ENCODE results near the gene NEDD4L. TPM values are rescaled to one million over a fixed set of nuclear protein-coding genes. Genes with fewer than 3 reads are reported as not detected.
"Not testable (repeated sequence)": the region's sequence is repeated elsewhere in the genome, so short reads cannot be mapped to it uniquely, and the experiment has no call there.

Gene NEDD4L
- total RNA-seq, 4 donors from 2014 or later, result 16.2 to 63.0 (median 30.4) TPM

GRCh38 chr18:58168993-58169392, 125.0 kb downstream of the NEDD4L start:
- DNase-seq (ENCODE audit: low spot score) (no peak), ATAC-seq (ENCODE audit: low FRiP score) (no peak)
- TF ChIP-seq, protein P1, sequence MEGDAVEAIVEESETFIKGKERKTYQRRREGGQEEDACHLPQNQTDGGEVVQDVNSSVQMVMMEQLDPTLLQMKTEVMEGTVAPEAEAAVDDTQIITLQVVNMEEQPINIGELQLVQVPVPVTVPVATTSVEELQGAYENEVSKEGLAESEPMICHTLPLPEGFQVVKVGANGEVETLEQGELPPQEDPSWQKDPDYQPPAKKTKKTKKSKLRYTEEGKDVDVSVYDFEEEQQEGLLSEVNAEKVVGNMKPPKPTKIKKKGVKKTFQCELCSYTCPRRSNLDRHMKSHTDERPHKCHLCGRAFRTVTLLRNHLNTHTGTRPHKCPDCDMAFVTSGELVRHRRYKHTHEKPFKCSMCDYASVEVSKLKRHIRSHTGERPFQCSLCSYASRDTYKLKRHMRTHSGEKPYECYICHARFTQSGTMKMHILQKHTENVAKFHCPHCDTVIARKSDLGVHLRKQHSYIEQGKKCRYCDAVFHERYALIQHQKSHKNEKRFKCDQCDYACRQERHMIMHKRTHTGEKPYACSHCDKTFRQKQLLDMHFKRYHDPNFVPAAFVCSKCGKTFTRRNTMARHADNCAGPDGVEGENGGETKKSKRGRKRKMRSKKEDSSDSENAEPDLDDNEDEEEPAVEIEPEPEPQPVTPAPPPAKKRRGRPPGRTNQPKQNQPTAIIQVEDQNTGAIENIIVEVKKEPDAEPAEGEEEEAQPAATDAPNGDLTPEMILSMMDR (IDR thresholded peaks at IDR 0.05), result no peak

- no peak for DNase-seq (ENCODE audit: low spot score)
- ATAC-seq (ENCODE audit: low FRiP score), result no peak
- TF ChIP-seq, protein P1 (IDR thresholded peaks at IDR 0.05), result no peak
Observed at GRCh38 chr18:58169472-58169871, 125.4 kb downstream of the NEDD4L start.

DNA sequence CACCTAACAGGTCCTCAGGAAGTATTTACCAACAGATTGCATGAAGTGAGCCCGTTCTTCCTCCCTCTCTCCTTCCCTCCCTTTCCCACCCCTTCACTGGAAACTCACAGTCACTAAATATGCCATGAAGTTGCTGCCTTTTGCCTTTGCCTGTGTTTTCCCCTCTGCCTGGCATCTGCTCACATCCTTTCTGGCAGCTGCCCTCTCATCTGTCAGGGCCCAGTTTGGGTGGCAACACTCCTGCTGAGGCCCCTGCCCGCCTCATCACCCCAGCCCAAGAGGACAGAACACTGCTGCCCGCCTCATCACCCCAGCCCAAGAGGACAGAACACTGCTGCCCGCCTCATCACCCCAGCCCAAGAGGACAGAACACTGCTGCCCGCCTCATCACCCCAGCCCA, 126.0 kb downstream of the NEDD4L start:
- not testable (repeated sequence) for ATAC-seq (ENCODE audit: low FRiP score); DNase-seq (ENCODE audit: low spot score)

DNA sequence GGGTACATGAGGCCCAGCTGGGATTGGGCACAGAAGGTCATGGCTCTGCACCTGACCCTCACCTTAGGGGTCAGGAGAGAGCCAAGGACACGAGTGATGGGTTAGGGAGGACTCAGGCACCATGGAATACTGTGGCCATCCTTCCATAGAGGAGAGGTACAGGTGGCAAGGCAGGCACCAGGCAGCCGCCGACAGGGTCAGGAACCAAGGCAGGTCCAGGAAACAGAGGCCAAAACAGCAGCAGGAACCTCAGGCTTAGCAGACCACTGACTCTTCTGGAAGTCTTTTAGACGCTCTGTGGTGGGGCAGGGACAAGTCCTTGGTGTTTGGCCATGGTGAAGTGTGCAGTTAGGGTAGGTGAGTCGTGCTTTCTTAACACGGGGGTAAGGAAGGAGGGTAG, 128.0 kb downstream of the NEDD4L start:
- DNase-seq (ENCODE audit: low spot score) (no peak), ATAC-seq (ENCODE audit: low FRiP score) (no peak)
- TF ChIP-seq, protein P1 (IDR thresholded peaks at IDR 0.05), result no peak

DNA sequence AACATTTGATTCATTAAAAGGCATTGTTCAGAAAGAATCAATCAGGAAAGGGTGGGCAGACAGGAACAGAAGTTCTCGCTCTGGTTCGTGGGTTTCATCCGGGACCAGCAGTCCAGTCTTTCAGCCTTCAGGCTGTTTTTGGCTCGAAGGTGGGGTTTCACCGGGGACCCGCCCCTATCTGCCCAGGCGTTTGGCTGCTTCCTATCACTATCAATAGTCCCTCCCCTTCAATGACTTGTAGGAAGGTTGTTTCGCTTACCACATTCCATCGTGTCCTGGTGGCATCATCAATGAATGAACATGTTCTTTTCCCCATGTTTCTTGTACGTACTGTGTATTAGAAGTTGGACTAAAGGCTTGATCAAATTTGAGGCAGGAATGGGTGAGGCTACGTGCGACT, 130.3 kb downstream of the NEDD4L start:
- DNase-seq (ENCODE audit: low spot score) (no peak), ATAC-seq (ENCODE audit: low FRiP score) (no peak)
- TF ChIP-seq, protein P1 (IDR thresholded peaks at IDR 0.05), result no peak

- TF ChIP-seq, protein P1 (IDR thresholded peaks at IDR 0.05), result no peak
- DNase-seq (ENCODE audit: low spot score), result no peak
- no peak for ATAC-seq (ENCODE audit: low FRiP score)
Observed at GRCh38 chr18:58175122-58175785, 131.2 kb downstream of the NEDD4L start.

DNA sequence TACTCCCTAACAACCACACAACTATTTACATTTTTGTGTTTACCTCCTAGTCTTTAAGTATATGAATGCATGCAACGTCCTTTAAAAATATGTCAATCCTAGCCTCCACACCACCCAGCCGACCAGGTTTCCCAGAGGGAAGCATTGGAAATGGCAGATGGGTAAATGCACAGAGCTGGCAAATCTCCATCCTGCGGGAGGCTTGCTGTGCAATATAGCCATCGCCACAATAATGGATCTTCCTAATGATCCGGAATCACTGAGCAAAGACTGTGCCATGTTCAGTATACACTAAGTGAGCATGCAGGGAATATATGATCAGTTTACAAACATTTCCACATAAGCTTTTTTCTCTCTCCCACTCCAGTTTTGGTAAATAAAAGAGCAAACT, 131.8 kb downstream of the NEDD4L start:
- TF ChIP-seq, protein P1 (IDR thresholded peaks at IDR 0.05), result no peak
- no peak for DNase-seq (ENCODE audit: low spot score)
- no peak for ATAC-seq (ENCODE audit: low FRiP score)
